GM19043 (cell line): ENCODE results near the gene LRRC26.
"Not testable (repeated sequence)": the region's sequence is repeated elsewhere in the genome, so short reads cannot be mapped to it uniquely, and the experiment has no call there.

ENCODE experiments used
- ATAC-seq: cut with Tn5 transposase; IDR thresholded peaks from one replicate; pipeline ENCODE4 v1.9.1; 2021; ENCODE audit warnings: low read depth; ENCODE audit not compliant: unreplicated experiment

The LRRC26 gene

GRCh38 chr9:137121927-137122795 is 47.7 kb downstream of the LRRC26 start:
- not testable (repeated sequence) for ATAC-seq
